ENCODE data around the gene SECTM1.

DNA sequence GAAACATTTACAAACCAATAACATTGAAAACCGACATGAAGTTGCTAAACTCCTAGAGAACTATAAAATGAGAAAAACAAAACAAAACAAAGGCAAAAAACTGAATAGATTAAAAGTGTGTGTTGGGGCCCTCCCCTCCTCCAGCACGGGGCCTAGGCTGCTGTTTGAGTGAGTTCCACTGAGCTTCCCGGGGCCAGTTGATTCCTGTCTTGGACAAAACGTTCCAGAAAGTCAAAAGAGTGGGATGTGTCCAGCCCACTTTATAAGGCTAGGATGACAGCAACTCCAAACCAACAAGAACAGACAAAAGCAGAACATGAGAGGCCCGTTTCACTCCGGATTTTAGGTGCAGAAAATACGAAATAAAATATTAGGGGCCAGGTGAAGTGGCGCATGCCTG, 48.4 kb downstream of the SECTM1 start:
- TF ChIP-seq CTCF (IDR thresholded peaks at IDR 0.05 in 4 of 5, conservative IDR thresholded peaks at IDR 0.05 in 1 of 5) (no peak), POLR2A (IDR thresholded peaks at IDR 0.05) (no peak)

Data from gastrocnemius medialis (tissue), 4 donors.